GM12878 (cell line): Measurements from ENCODE around the gene EFCAB9. TPM values are rescaled to one million over a fixed set of nuclear protein-coding genes. Genes with fewer than 3 reads are reported as not detected.

Source experiments
- CREM ChIP-seq: IDR thresholded peaks from 2 replicates; pipeline ENCODE4 v1.6.1; 2014; ENCODE audit warnings: antibody characterized with exemption, low read depth
- JUND ChIP-seq: IDR thresholded peaks from 2 replicates; pipeline ENCODE4 v1.6.1; 2012; ENCODE audit warnings: low read depth, mild to moderate bottlenecking, low read length, improper control_type of control experiment, moderate library complexity
- PAX5 ChIP-seq: IDR thresholded peaks from 2 replicates; pipeline ENCODE4 v1.6.1; 2011; ENCODE audit warnings: low read depth, low read length, borderline replicate concordance
- POU2F2 ChIP-seq: IDR thresholded peaks from 3 replicates; pipeline ENCODE4 v1.6.1; 2011; ENCODE audit warnings: low read depth, mild to moderate bottlenecking, low read length, borderline replicate concordance
- YY1 ChIP-seq: IDR thresholded peaks from 2 replicates; pipeline ENCODE4 v1.6.1; 2011; ENCODE audit warnings: low read depth, mild to moderate bottlenecking, low read length
- ZZZ3 ChIP-seq: IDR thresholded peaks from 2 replicates; pipeline ENCODE4 v1.6.1; 2011; ENCODE audit warnings: low read depth; ENCODE audit not compliant: control insufficient read depth, insufficient read length
- polyA plus RNA-seq, 11 experiments: library from polyadenylated mRNA; depleted of rRNA in 4 of 11; unstranded in 6 of 11; stranded (reverse) in 5 of 11; fragments of >200 nt; fragmentation: Nextera tagmentation in 4 of 11; fragmentation: Illumina TruSeq in 1 of 11; extraction: Ambion mirVana in 4 of 11; extraction: Trizol in 1 of 11; gene quantifications; 1 replicate in 1 of 11; 2 replicates in 10 of 11; pipeline versions ENCODE4 v1.2.1 to v1.2.3, GENCODE V29; 2011 to 2016; ENCODE audit warnings: inconsistent platforms in 2 of 11, missing spikeins in 2 of 11, low read depth in 1 of 11
- total RNA-seq, 4 experiments: library from RNA; depleted of rRNA in 3 of 4; stranded (reverse); fragments of >200 nt in 3 of 4; fragmentation: Illumina TruSeq in 1 of 4; extraction: Trizol in 1 of 4; gene quantifications; 2 replicates each; pipeline versions ENCODE4 v1.2.1 to v1.2.3, GENCODE V29; 2013 to 2021
- TF ChIP-seq, protein P1 (sequence below): fragments of 450-650 bp; IDR thresholded peaks from 2 replicates; pipeline ENCODE4 v1.6.1; 2017; ENCODE audit warnings: mild to moderate bottlenecking, moderate library complexity
- TF ChIP-seq, protein P2 (sequence below): fragments of 450-650 bp; IDR thresholded peaks from 2 replicates; pipeline ENCODE4 v1.6.1; 2014; ENCODE audit warnings: mild to moderate bottlenecking
- TF ChIP-seq, protein P3 (sequence below): fragments of 450-650 bp; IDR thresholded peaks from 2 replicates; pipeline ENCODE4 v1.6.1; 2017; ENCODE audit warnings: low read depth, mild to moderate bottlenecking, moderate library complexity
- TF ChIP-seq, protein P4 (sequence below): fragments of 150-350 bp; IDR thresholded peaks from 2 replicates; pipeline ENCODE4 v1.6.1; 2016; ENCODE audit warnings: low read depth, low read length

The EFCAB9 gene
- total and polyA plus RNA-seq, 10 of the 15 experiments (the other 5 are each of a cell fraction or from before 2014, with no cell fraction given): 0.73 TPM; not detected in 9

DNA sequence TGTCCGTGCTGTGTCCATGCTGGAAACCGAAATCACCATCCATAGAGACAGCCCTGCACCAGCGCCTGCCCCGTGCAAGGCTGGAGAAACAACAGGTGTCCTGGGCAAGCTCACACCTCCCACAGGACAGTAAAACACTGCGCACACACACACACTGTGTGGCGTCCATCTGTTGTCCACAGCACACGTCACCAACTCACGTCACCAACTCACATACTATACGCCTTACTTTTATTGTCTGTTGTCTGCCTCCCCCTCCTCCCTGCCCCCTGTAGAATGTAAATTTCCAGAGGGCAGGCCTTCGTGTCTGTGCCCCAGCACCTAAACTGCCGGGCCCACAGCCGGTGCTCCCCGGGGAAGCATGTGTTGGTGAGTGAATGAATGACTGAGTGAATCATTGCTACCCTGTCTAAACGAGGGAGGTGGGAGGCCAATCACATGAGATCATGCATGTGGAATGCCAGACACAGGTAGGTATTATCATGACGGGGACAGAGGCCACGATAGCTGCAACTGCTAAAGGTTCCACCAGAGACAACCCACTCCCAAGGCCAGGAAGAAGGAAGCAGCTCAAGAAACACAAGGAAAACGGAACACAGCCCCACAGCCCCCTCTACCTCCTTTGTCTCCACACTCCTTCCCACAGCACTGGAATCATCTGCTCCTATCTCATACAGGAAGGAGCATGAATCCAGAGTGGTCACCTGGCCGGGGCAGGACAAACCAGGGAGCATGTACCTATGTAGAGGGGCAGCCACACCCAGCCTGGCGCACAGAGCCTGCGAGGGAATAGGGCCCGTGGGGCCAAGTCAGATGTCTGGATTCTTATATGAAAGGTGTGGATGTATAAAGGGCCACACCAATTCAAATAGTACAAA lies 47.9 kb upstream of the EFCAB9 start (continued):
- TF ChIP-seq PAX5 (no peak), CREM (no peak), ZZZ3 (no peak), JUND (no peak), YY1 (no peak), POU2F2 (no peak)
- TF ChIP-seq, protein P1, sequence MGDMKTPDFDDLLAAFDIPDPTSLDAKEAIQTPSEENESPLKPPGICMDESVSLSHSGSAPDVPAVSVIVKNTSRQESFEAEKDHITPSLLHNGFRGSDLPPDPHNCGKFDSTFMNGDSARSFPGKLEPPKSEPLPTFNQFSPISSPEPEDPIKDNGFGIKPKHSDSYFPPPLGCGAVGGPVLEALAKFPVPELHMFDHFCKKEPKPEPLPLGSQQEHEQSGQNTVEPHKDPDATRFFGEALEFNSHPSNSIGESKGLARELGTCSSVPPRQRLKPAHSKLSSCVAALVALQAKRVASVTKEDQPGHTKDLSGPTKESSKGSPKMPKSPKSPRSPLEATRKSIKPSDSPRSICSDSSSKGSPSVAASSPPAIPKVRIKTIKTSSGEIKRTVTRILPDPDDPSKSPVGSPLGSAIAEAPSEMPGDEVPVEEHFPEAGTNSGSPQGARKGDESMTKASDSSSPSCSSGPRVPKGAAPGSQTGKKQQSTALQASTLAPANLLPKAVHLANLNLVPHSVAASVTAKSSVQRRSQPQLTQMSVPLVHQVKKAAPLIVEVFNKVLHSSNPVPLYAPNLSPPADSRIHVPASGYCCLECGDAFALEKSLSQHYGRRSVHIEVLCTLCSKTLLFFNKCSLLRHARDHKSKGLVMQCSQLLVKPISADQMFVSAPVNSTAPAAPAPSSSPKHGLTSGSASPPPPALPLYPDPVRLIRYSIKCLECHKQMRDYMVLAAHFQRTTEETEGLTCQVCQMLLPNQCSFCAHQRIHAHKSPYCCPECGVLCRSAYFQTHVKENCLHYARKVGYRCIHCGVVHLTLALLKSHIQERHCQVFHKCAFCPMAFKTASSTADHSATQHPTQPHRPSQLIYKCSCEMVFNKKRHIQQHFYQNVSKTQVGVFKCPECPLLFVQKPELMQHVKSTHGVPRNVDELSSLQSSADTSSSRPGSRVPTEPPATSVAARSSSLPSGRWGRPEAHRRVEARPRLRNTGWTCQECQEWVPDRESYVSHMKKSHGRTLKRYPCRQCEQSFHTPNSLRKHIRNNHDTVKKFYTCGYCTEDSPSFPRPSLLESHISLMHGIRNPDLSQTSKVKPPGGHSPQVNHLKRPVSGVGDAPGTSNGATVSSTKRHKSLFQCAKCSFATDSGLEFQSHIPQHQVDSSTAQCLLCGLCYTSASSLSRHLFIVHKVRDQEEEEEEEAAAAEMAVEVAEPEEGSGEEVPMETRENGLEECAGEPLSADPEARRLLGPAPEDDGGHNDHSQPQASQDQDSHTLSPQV: no peak
- TF ChIP-seq, protein P2, sequence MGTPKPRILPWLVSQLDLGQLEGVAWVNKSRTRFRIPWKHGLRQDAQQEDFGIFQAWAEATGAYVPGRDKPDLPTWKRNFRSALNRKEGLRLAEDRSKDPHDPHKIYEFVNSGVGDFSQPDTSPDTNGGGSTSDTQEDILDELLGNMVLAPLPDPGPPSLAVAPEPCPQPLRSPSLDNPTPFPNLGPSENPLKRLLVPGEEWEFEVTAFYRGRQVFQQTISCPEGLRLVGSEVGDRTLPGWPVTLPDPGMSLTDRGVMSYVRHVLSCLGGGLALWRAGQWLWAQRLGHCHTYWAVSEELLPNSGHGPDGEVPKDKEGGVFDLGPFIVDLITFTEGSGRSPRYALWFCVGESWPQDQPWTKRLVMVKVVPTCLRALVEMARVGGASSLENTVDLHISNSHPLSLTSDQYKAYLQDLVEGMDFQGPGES: no peak
- TF ChIP-seq, protein P3, sequence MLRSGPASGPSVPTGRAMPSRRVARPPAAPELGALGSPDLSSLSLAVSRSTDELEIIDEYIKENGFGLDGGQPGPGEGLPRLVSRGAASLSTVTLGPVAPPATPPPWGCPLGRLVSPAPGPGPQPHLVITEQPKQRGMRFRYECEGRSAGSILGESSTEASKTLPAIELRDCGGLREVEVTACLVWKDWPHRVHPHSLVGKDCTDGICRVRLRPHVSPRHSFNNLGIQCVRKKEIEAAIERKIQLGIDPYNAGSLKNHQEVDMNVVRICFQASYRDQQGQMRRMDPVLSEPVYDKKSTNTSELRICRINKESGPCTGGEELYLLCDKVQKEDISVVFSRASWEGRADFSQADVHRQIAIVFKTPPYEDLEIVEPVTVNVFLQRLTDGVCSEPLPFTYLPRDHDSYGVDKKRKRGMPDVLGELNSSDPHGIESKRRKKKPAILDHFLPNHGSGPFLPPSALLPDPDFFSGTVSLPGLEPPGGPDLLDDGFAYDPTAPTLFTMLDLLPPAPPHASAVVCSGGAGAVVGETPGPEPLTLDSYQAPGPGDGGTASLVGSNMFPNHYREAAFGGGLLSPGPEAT: no peak
- TF ChIP-seq, protein P4, sequence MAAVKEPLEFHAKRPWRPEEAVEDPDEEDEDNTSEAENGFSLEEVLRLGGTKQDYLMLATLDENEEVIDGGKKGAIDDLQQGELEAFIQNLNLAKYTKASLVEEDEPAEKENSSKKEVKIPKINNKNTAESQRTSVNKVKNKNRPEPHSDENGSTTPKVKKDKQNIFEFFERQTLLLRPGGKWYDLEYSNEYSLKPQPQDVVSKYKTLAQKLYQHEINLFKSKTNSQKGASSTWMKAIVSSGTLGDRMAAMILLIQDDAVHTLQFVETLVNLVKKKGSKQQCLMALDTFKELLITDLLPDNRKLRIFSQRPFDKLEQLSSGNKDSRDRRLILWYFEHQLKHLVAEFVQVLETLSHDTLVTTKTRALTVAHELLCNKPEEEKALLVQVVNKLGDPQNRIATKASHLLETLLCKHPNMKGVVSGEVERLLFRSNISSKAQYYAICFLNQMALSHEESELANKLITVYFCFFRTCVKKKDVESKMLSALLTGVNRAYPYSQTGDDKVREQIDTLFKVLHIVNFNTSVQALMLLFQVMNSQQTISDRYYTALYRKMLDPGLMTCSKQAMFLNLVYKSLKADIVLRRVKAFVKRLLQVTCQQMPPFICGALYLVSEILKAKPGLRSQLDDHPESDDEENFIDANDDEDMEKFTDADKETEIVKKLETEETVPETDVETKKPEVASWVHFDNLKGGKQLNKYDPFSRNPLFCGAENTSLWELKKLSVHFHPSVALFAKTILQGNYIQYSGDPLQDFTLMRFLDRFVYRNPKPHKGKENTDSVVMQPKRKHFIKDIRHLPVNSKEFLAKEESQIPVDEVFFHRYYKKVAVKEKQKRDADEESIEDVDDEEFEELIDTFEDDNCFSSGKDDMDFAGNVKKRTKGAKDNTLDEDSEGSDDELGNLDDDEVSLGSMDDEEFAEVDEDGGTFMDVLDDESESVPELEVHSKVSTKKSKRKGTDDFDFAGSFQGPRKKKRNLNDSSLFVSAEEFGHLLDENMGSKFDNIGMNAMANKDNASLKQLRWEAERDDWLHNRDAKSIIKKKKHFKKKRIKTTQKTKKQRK: no peak
